Measurements from ENCODE around the gene TMEM121. TPM values are rescaled to one million over a fixed set of nuclear protein-coding genes. Genes with fewer than 3 reads are reported as not detected.
"Not testable (repeated sequence)": the region's sequence is repeated elsewhere in the genome, so short reads cannot be mapped to it uniquely, and the experiment has no call there.

The TMEM121 gene
- total RNA-seq, 3 donors from 2014 or later (not counting 1 experiment from before 2014, with no cell fraction given), result 0.54 to 0.80 TPM; not detected in 1

GRCh38 chr14:105562713-105563346 is 36.4 kb downstream of the TMEM121 start:
- Mint-ChIP-seq H3K36me3 (no peaks in the 10 kb centered on the region), H3K27me3 (ENCODE audit: low read depth in 2 of 2) (no peaks in the 10 kb centered on the region), H3K4me3 (no peak overlapping the region), H3K9me3 (peaks cover 3 to 7% of the 10 kb centered on the region in 2 donors), H3K27ac (peak overlapping the region; percentile 27 to 85), H3K4me1 (peaks cover 0 to 18% of the 10 kb centered on the region in 2 donors)
- ATAC-seq (no peak), DNase-seq (no peak)
- Histone ChIP-seq H3K9me3 (ENCODE audit: control insufficient read depth, insufficient read depth, low read length) (peaks cover 8% of the 10 kb centered on the region), H3K27me3 (ENCODE audit: control insufficient read depth, insufficient read depth, low read length) (no peaks in the 10 kb centered on the region), H3K4me3 (ENCODE audit: low read length) (no peak overlapping the region), H3K4me1 (ENCODE audit: control insufficient read depth, insufficient read depth, low read length) (peaks cover 25% of the 10 kb centered on the region), H3K36me3 (ENCODE audit: control insufficient read depth, insufficient read depth, low read length) (no peaks in the 10 kb centered on the region), H3K27ac (ENCODE audit: low read length) (peak overlapping the region; percentile 71)
- 88% methylated on average over 4 of the region's 4 CpGs for WGBS (ENCODE audit: insufficient coverage)
- no peak for TF ChIP-seq CTCF (IDR thresholded peaks at IDR 0.05)
- intact Hi-C loops (cut with micrococcal nuclease), result no loop called here

DNA sequence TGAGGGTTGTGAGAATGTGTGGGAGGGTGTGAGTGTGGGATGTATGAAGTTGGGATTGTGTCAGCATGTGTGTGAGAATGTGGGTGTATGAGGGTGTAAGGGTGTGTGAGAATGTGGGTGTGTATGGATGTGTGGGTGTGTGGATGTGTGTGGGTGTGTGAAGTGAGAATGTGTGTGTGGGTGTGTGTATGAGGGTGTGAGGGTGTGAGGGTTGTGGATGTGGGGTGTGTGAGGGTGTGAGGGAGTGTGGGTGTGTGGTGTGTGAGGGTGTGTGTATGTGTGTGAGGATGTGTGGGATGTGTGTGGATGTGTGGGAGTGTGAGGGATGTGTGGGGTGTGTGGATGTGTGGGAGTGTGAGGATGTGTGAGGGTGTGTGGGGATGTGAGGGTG is 37.0 kb downstream of the TMEM121 start:
- no peak for ATAC-seq
- Mint-ChIP-seq H3K4me3 (no peak overlapping the region), H3K9me3 (peaks cover 3 to 7% of the 10 kb centered on the region in 2 donors), H3K27ac (peak overlapping the region; percentile 27 to 85), H3K36me3 (no peaks in the 10 kb centered on the region), H3K27me3 (ENCODE audit: low read depth in 2 of 2) (no peaks in the 10 kb centered on the region), H3K4me1 (peaks cover 0 to 18% of the 10 kb centered on the region in 2 donors)
- intact Hi-C loops (cut with micrococcal nuclease), result no loop called here
- Histone ChIP-seq H3K4me3 (ENCODE audit: low read length) (no peak overlapping the region), H3K27me3 (ENCODE audit: control insufficient read depth, insufficient read depth, low read length) (no peaks in the 10 kb centered on the region), H3K4me1 (ENCODE audit: control insufficient read depth, insufficient read depth, low read length) (peaks cover 25% of the 10 kb centered on the region), H3K36me3 (ENCODE audit: control insufficient read depth, insufficient read depth, low read length) (no peaks in the 10 kb centered on the region), H3K9me3 (ENCODE audit: control insufficient read depth, insufficient read depth, low read length) (peaks cover 8% of the 10 kb centered on the region), H3K27ac (ENCODE audit: low read length) (peak overlapping the region; percentile 71)
- DNase-seq, result no peak
- no peak for TF ChIP-seq CTCF (IDR thresholded peaks at IDR 0.05)

DNA sequence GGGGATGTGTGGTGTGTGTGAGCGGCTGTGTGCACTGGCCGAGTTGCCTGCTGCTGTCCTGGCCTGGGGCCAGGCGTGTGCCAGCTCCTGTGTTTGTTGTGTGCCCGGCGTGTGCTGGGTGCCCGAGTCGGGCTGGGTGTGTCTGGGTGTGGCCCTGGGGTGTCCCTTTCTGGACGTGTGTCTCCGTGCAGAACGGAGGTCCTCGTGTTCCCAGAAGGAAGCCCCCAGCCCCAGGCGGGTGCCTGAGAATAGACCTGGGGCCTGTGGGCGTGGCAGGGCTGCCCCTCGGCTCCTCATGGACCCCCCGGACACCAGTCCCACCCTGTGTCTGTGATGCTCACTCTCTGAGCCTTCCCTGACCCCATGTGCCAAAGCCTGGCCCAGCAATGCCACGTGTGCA is 38.2 kb downstream of the TMEM121 start:
- H3K4me3 ChIP-seq (ENCODE audit: low read length); ATAC-seq; H3K9me3 Mint-ChIP-seq; intact Hi-C loops (cut with micrococcal nuclease); H3K27ac Mint-ChIP-seq; H3K9me3 ChIP-seq (ENCODE audit: control insufficient read depth, insufficient read depth, low read length); DNase-seq; H3K36me3 Mint-ChIP-seq; H3K4me3 Mint-ChIP-seq; H3K27me3 Mint-ChIP-seq (ENCODE audit: low read depth in 2 of 2); H3K27me3 ChIP-seq (ENCODE audit: control insufficient read depth, insufficient read depth, low read length); H3K36me3 ChIP-seq (ENCODE audit: control insufficient read depth, insufficient read depth, low read length): not testable (repeated sequence)
- peaks cover 0 to 18% of the 10 kb centered on the region in 2 donors for H3K4me1 Mint-ChIP-seq
- 80% methylated on average over 8 of the region's 16 CpGs for WGBS (ENCODE audit: insufficient coverage)
- Histone ChIP-seq H3K4me1 (ENCODE audit: control insufficient read depth, insufficient read depth, low read length) (peaks cover 21% of the 10 kb centered on the region), H3K27ac (ENCODE audit: low read length) (peak overlapping the region; percentile 71)

DNA sequence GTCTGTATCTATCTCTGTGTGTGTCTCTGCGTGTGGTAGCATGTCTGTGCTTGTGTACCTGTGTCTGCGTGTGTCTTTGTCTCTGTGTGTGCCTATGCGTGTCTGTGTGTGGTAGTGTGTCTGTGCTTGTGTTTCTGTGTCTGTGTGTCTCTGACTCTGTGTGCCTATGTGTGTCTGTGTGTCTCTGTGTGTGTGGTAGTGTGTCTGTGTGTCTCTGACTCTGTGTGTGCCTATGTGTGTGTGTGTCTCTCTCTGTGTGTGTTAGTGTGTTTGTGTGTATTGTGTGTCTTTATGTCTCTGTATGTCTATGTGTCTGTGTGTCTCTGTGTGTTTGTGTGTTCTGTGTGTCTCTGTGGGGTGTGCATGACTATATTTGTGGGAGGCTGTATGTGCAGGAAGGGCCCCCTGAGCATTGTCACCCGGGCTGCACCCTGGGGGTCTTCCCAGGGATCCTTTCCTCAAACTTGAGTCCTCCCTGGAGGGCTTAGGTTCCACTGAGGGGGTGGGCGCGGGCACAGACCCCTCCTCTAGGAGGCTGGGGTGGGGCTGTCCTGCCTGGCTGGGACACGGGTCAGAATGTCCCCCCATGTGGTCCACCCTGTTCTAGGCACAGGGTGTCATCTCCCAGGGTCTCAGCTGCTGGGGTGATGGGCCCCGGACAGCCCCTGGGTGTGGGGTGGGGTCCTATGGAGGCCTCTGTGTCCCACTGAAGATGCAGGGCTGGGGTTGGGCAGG is 39.0 kb downstream of the TMEM121 start:
- H3K36me3 Mint-ChIP-seq; H3K4me3 Mint-ChIP-seq; DNase-seq; H3K27me3 Mint-ChIP-seq (ENCODE audit: low read depth in 2 of 2); H3K9me3 Mint-ChIP-seq; ATAC-seq; intact Hi-C loops (cut with micrococcal nuclease); H3K9me3 ChIP-seq (ENCODE audit: control insufficient read depth, insufficient read depth, low read length); H3K4me3 ChIP-seq (ENCODE audit: low read length); H3K27me3 ChIP-seq (ENCODE audit: control insufficient read depth, insufficient read depth, low read length); H3K36me3 ChIP-seq (ENCODE audit: control insufficient read depth, insufficient read depth, low read length): not testable (repeated sequence)
- peak overlapping the region; percentile 66 for H3K27ac ChIP-seq (ENCODE audit: low read length)
- peak overlapping the region in 1 of 2 donors; percentile 15 for H3K27ac Mint-ChIP-seq
- peaks cover 21% of the 10 kb centered on the region for H3K4me1 ChIP-seq (ENCODE audit: control insufficient read depth, insufficient read depth, low read length)
- WGBS (ENCODE audit: insufficient coverage), result 85% methylated on average over 7 of the region's 8 CpGs
- H3K4me1 Mint-ChIP-seq, result peaks cover 0 to 18% of the 10 kb centered on the region in 2 donors

GRCh38 chr14:105566248-105567163 is 40.1 kb downstream of the TMEM121 start:
- H3K27ac Mint-ChIP-seq; H3K4me3 Mint-ChIP-seq; H3K9me3 Mint-ChIP-seq; H3K27me3 Mint-ChIP-seq (ENCODE audit: low read depth in 2 of 2); H3K9me3 ChIP-seq (ENCODE audit: control insufficient read depth, insufficient read depth, low read length); H3K36me3 Mint-ChIP-seq; ATAC-seq; H3K4me3 ChIP-seq (ENCODE audit: low read length); DNase-seq; H3K27me3 ChIP-seq (ENCODE audit: control insufficient read depth, insufficient read depth, low read length); H3K36me3 ChIP-seq (ENCODE audit: control insufficient read depth, insufficient read depth, low read length); intact Hi-C loops (cut with micrococcal nuclease): not testable (repeated sequence)
- 76% methylated on average over 22 of the region's 34 CpGs for WGBS (ENCODE audit: insufficient coverage)
- peaks cover 0 to 18% of the 10 kb centered on the region in 2 donors for H3K4me1 Mint-ChIP-seq
- H3K4me1 ChIP-seq (ENCODE audit: control insufficient read depth, insufficient read depth, low read length), result peaks cover 18% of the 10 kb centered on the region
- peak overlapping the region; percentile 57 for H3K27ac ChIP-seq (ENCODE audit: low read length)

All from natural killer cell (primary cell).